ENCODE results near the gene KDF1. TPM values are rescaled to one million over a fixed set of nuclear protein-coding genes. Genes with fewer than 3 reads are reported as not detected.

Gene KDF1
- total and polyA plus RNA-seq, 4 donors, result 6.6 to 12.5 (median 8.8) TPM

GRCh38 chr1:26907071-26907917, 53.0 kb downstream of the KDF1 start:
- peak in 1 of 3 donors; percentile 3 for DNase-seq
- H3K27me3 ChIP-seq (ENCODE audit: control insufficient read depth in 3 of 3, insufficient read depth in 3 of 3, low read length in 2 of 3), result peaks cover 0 to 2% (median 0%) of the 10 kb centered on the region in 3 donors
- no peak overlapping the region for H3K9ac ChIP-seq (ENCODE audit: insufficient read depth in 1 of 2, low read length in 2 of 2)
- H3K36me3 ChIP-seq (ENCODE audit: control insufficient read depth in 4 of 4, insufficient read depth in 4 of 4, low read length in 4 of 4), result no peaks in the 10 kb centered on the region
- no peak overlapping the region for H3K4me3 ChIP-seq
- H3K9me3 ChIP-seq (ENCODE audit: control insufficient read depth in 4 of 4, insufficient read depth in 3 of 4, low read length in 3 of 4), result no peaks in the 10 kb centered on the region
- H3K4me1 ChIP-seq (ENCODE audit: control insufficient read depth in 5 of 5, insufficient read depth in 5 of 5, low read length in 5 of 5), result peaks cover 0 to 6% (median 0%) of the 10 kb centered on the region in 5 donors
- no peak for TF ChIP-seq CTCF (IDR thresholded peaks at IDR 0.05; ENCODE audit: control extremely low read depth, extremely low read depth)
- 58 to 77% methylated on average over 6 of the region's 6 CpGs for WGBS, 2 donors
- ATAC-seq (ENCODE audit: insufficient read depth, low FRiP score), result peak; percentile 84
- no peak overlapping the region for H3K27ac ChIP-seq (ENCODE audit: low read depth in 1 of 2, low read length in 1 of 2)

- H3K9ac ChIP-seq (ENCODE audit: insufficient read depth in 1 of 2, low read length in 2 of 2), result peak overlapping the region; percentile 88 to 89
- no peak for TF ChIP-seq CTCF (IDR thresholded peaks at IDR 0.05; ENCODE audit: control extremely low read depth, extremely low read depth)
- no peak for DNase-seq
- peak overlapping the region; percentile 95 for H3K4me3 ChIP-seq
- ATAC-seq (ENCODE audit: insufficient read depth, low FRiP score), result no peak
- peaks cover 0 to 10% (median 7%) of the 10 kb centered on the region in 5 donors for H3K4me1 ChIP-seq (ENCODE audit: control insufficient read depth in 5 of 5, insufficient read depth in 5 of 5, low read length in 5 of 5)
- 61 to 64% methylated on average over 18 of the region's 18 CpGs for WGBS, 2 donors
- H3K27me3 ChIP-seq (ENCODE audit: control insufficient read depth in 3 of 3, insufficient read depth in 3 of 3, low read length in 2 of 3), result no peaks in the 10 kb centered on the region
- peak overlapping the region in 1 of 2 donors; percentile 67 for H3K27ac ChIP-seq (ENCODE audit: low read depth in 1 of 2, low read length in 1 of 2)
- H3K36me3 ChIP-seq (ENCODE audit: control insufficient read depth in 4 of 4, insufficient read depth in 4 of 4, low read length in 4 of 4), result peaks cover 2 to 9% (median 8%) of the 10 kb centered on the region in 4 donors
- H3K9me3 ChIP-seq (ENCODE audit: control insufficient read depth in 4 of 4, insufficient read depth in 3 of 4, low read length in 3 of 4), result no peaks in the 10 kb centered on the region
Observed at GRCh38 chr1:26900815-26901511, 59.3 kb downstream of the KDF1 start.

GRCh38 chr1:26900001-26900814, 60.1 kb downstream of the KDF1 start, which contains the start of gene GPATCH3:
Gene GPATCH3, minus strand, starts transcription at chr1:26900467. Its CDS starts 25 bp downstream, at chr1:26900442.
- Histone ChIP-seq H3K9ac (ENCODE audit: insufficient read depth in 1 of 2, low read length in 2 of 2) (peak within 1 kb of the TSS; percentile 88 to 89), H3K4me1 (ENCODE audit: control insufficient read depth in 5 of 5, insufficient read depth in 5 of 5, low read length in 5 of 5) (peaks cover 0 to 10% (median 7%) of the 10 kb centered on the region in 5 donors), H3K4me3 (peak within 1 kb of the TSS; percentile 95), H3K36me3 (ENCODE audit: control insufficient read depth in 4 of 4, insufficient read depth in 4 of 4, low read length in 4 of 4) (peaks cover 7 to 9% (median 8%) of the 10 kb centered on the region in 4 donors), H3K27me3 (ENCODE audit: control insufficient read depth in 3 of 3, insufficient read depth in 3 of 3, low read length in 2 of 3) (no peaks in the 10 kb centered on the region), H3K27ac (ENCODE audit: low read depth in 1 of 2, low read length in 1 of 2) (peak within 1 kb of the TSS; percentile 67 to 86), H3K9me3 (ENCODE audit: control insufficient read depth in 4 of 4, insufficient read depth in 3 of 4, low read length in 3 of 4) (no peaks in the 10 kb centered on the region)
- no peak for TF ChIP-seq CTCF (IDR thresholded peaks at IDR 0.05; ENCODE audit: control extremely low read depth, extremely low read depth)
- DNase-seq, result peak; percentile 94 to 97 (median 95)
- 1% methylated on average over 50 of the region's 50 CpGs for WGBS, 2 donors
- peak; percentile 80 for ATAC-seq (ENCODE audit: insufficient read depth, low FRiP score)

Other genes with a start within 250 kb of the KDF1 start
- gene PIGV, start 172.5 kb downstream of the KDF1 start, total RNA-seq, result 10 to 100 TPM; 14.3 TPM
- 10 to 100 TPM in 1 of 2 donors, 1 to 10 TPM in 1; 6.8 to 11.8 TPM for gene PIGV, start 172.5 kb downstream of the KDF1 start, polyA plus RNA-seq
- 10 to 100 TPM; 11.6 to 23.6 TPM for gene ZDHHC18, start 133.8 kb downstream of the KDF1 start, total RNA-seq
- 10 to 100 TPM; 13.0 to 39.1 TPM for gene ZDHHC18, start 133.8 kb downstream of the KDF1 start, polyA plus RNA-seq
- gene SFN, start 97.3 kb downstream of the KDF1 start, total RNA-seq, result 100 to 1,000 TPM in 1 of 2 donors, 1 to 10 TPM in 1; 1.4 to 118 TPM
- gene SFN, start 97.3 kb downstream of the KDF1 start, polyA plus RNA-seq, result 100 to 1,000 TPM in 1 of 2 donors, 10 to 100 TPM in 1; 99.4 to 178 TPM
- 10 to 100 TPM; 13.7 to 25.6 TPM for gene GPN2, start 70.2 kb downstream of the KDF1 start, total RNA-seq
- gene GPN2, start 70.2 kb downstream of the KDF1 start, polyA plus RNA-seq, result 10 to 100 TPM; 15.3 to 17.6 TPM
- 10 to 100 TPM; 10.4 to 16.7 TPM for gene GPATCH3, start 60.0 kb downstream of the KDF1 start, total RNA-seq
- gene GPATCH3, start 60.0 kb downstream of the KDF1 start, polyA plus RNA-seq, result 10 to 100 TPM; 11.5 to 17.5 TPM
- gene NR0B2, start 46.5 kb downstream of the KDF1 start, total RNA-seq, result 1 to 10 TPM; 2.1 to 2.3 TPM
- gene NR0B2, start 46.5 kb downstream of the KDF1 start, polyA plus RNA-seq, result 1 to 10 TPM; 1.6 to 6.0 TPM
- gene NUDC, start 38.7 kb downstream of the KDF1 start, total RNA-seq, result 10 to 100 TPM; 39.3 to 68.7 TPM
- gene NUDC, start 38.7 kb downstream of the KDF1 start, polyA plus RNA-seq, result 10 to 100 TPM; 60.1 to 77.8 TPM
- gene TRNP1, start 33.2 kb upstream of the KDF1 start, total RNA-seq, result 10 to 100 TPM in 1 of 2 donors, 1 to 10 TPM in 1; 2.0 to 23.1 TPM
- 10 to 100 TPM in 1 of 2 donors, 1 to 10 TPM in 1; 8.3 to 21.8 TPM for gene TRNP1, start 33.2 kb upstream of the KDF1 start, polyA plus RNA-seq
- 10 to 100 TPM; 22.2 to 43.1 TPM for gene TENT5B, start 52.4 kb upstream of the KDF1 start, total RNA-seq
- 10 to 100 TPM; 13.5 to 17.8 TPM for gene TENT5B, start 52.4 kb upstream of the KDF1 start, polyA plus RNA-seq
- 10 to 100 TPM; 19.3 to 48.0 TPM for gene SLC9A1, start 194.7 kb upstream of the KDF1 start, total RNA-seq
- 10 to 100 TPM; 19.7 to 29.6 TPM for gene SLC9A1, start 194.7 kb upstream of the KDF1 start, polyA plus RNA-seq